Measurements from ENCODE around the gene SLCO3A1. TPM values are rescaled to one million over a fixed set of nuclear protein-coding genes. Genes with fewer than 3 reads are reported as not detected.
A peak's percentile ranks its signal among the peaks of the same experiment; 100 is the strongest.

Gene SLCO3A1
- total and polyA plus RNA-seq, 2 experiments from 2014 or later: 1.9 to 6.9 TPM

DNA sequence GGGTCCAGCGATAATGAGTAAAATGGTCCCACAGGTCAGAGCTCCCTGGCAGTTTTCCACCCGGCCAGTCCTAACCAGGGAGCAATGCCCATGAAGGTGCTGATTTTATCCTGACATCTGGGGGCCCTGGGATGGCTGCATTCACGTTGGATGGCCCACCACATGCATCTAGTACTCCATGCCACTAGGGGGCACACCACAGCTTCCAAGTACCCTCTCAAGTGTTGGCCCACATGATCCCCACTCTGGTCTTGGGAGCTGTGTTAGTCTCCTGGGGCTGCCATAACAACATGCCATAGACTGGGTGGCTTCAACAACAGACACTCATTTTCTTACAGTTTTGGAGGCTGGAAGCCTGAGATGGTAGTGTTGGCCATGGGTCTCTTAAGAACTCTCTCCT, 225.5 kb downstream of the SLCO3A1 start:
- TF ChIP-seq EZH2phosphoT487 (IDR thresholded peaks at IDR 0.05; ENCODE audit: insufficient read depth, low read depth) (no peak), EZH2 (IDR thresholded peaks at IDR 0.05; ENCODE audit: insufficient read depth, poor library complexity, severe bottlenecking) (no peak)
- Histone ChIP-seq H3K9me3 (ENCODE audit: low read depth) (no peaks in the 10 kb centered on the region), H3K4me3 (no peak overlapping the region), H2AFZ (no peak overlapping the region), H3K79me2 (ENCODE audit: insufficient read depth) (no peaks in the 10 kb centered on the region), H3K9ac (no peak overlapping the region), H3K36me3 (ENCODE audit: low read depth) (no peaks in the 10 kb centered on the region), H3K27ac (no peak overlapping the region), H3K4me1 (ENCODE audit: insufficient read depth) (0 out of 2 replicates have a peak, but pooled peaks cover 4% of the 10 kb centered on the region), H3K9me2 (ENCODE audit: insufficient read depth) (no peaks in the 10 kb centered on the region), H3K4me2 (ENCODE audit: unreplicated experiment) (no peak overlapping the region), H3K27me3 (replicated peaks; ENCODE audit: insufficient read depth) (no peaks in the 10 kb centered on the region), H3F3A (ENCODE audit: insufficient read depth) (no peaks in the 10 kb centered on the region), H4K20me1 (ENCODE audit: insufficient read depth) (no peaks in the 10 kb centered on the region)
- in situ Hi-C loops (cut with MboI): loop anchor here (10.0 to 25.0 kb wide), 3 partner anchors 214 to 774 kb away; no protein-coding TSS in a partner anchor
- 74 to 76% methylated on average over 3 of the region's 3 CpGs for WGBS, 2 experiments (ENCODE audit: low coverage in 1 of 2, low lambda C conversion rate in 2 of 2, missing lambda C conversion rate in 2 of 2)
- DNase-seq: peak; percentile 35

DNA sequence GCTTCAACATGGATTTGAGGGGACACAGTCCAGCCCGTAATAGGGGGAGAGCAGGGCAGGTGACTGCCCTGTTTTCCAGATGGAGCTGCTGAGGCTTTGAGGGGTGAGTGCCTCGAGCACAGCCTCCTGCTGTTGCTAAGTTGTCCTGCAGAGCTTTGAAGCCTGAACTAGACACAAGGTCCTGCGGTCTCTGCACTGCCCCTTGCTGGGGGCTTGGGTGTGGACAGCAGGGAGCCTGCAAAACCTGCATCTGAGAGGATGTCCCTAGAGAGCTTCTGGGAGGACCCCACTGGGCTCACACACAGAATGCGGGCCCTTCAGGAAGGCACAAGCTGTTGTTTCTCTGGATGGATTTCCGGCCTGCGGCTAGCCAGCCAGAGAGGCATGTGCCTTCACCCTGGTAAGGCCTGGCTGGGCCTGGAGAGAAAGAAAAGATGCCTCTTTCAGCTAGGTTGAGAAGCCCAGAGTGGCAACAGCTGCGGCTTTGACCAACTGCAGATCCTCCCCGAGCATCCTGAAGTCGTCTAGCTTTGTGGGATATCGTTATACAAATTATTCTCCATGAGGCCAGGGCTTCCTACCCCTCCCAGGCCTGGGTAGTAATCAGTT, 226.2 kb downstream of the SLCO3A1 start:
- TF ChIP-seq EZH2 (IDR thresholded peaks at IDR 0.05; ENCODE audit: insufficient read depth, poor library complexity, severe bottlenecking) (no peak), EZH2phosphoT487 (IDR thresholded peaks at IDR 0.05; ENCODE audit: insufficient read depth, low read depth) (no peak)
- in situ Hi-C loops (cut with MboI): loop anchor here (10.0 to 25.0 kb wide), 4 partner anchors 215 to 775 kb away; no protein-coding TSS in a partner anchor
- H3K9me3 ChIP-seq (ENCODE audit: low read depth): no peaks in the 10 kb centered on the region
- H3K9me2 ChIP-seq (ENCODE audit: insufficient read depth): no peaks in the 10 kb centered on the region
- no peak overlapping the region for H3K9ac ChIP-seq
- H3K4me3 ChIP-seq: no peak overlapping the region
- H3K36me3 ChIP-seq (ENCODE audit: low read depth): no peaks in the 10 kb centered on the region
- H4K20me1 ChIP-seq (ENCODE audit: insufficient read depth): no peaks in the 10 kb centered on the region
- no peaks in the 10 kb centered on the region for H3K27me3 ChIP-seq (replicated peaks; ENCODE audit: insufficient read depth)
- no peaks in the 10 kb centered on the region for H3K79me2 ChIP-seq (ENCODE audit: insufficient read depth)
- H3F3A ChIP-seq (ENCODE audit: insufficient read depth): no peaks in the 10 kb centered on the region
- H3K4me1 ChIP-seq (ENCODE audit: insufficient read depth): no peaks in the 10 kb centered on the region
- DNase-seq: no peak
- H3K27ac ChIP-seq: no peak overlapping the region
- no peak overlapping the region for H2AFZ ChIP-seq
- 89% methylated on average over 10 of the region's 10 CpGs for WGBS, 2 experiments (ENCODE audit: low coverage in 1 of 2, low lambda C conversion rate in 2 of 2, missing lambda C conversion rate in 2 of 2)
- no peak overlapping the region for H3K4me2 ChIP-seq (ENCODE audit: unreplicated experiment)

DNA sequence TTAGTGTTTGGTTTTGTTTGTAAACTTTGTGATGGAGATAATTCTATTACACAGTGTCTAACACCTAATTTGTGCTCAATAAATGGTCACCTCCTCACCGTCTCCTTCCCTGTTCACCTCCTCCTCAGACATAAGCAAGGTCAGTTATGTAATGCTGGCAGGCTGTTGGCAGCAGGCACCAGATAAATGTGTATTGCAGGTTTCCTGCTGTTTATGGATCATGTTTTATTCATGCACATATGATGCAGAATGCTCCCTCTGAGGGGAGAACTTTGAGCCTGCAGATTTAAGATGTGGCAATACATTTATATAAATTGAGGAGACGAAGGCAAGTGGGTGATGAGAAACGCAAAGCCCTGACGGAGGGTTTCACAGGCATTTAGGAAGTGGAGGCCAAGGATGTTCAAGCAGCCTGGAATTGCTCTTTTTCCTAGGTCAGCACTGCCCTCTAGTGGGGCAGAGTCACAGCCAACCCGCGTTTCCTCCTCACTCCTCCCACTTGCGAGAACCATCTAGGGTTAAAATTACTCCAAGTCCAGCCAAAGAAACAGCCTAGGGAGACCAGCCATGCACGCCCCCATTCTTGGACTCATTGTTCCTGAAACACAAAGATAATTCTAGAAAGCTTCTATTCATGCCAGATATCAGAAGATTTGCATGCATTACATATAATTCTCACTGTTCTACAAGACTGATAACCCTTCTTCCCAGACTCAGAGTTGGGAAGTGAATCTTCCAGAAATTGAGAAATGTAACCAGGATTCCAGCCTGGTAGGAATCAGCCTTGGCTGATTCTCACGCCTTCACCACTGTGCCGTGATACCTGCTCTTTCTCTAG, 228.7 kb downstream of the SLCO3A1 start:
- Histone ChIP-seq H3K9me3 (ENCODE audit: low read depth) (no peaks in the 10 kb centered on the region), H3F3A (ENCODE audit: insufficient read depth) (no peaks in the 10 kb centered on the region), H3K36me3 (ENCODE audit: low read depth) (no peaks in the 10 kb centered on the region), H3K4me1 (ENCODE audit: insufficient read depth) (no peaks in the 10 kb centered on the region), H3K27ac (no peak overlapping the region), H4K20me1 (ENCODE audit: insufficient read depth) (no peaks in the 10 kb centered on the region), H3K79me2 (ENCODE audit: insufficient read depth) (no peaks in the 10 kb centered on the region), H3K27me3 (replicated peaks; ENCODE audit: insufficient read depth) (no peaks in the 10 kb centered on the region), H3K4me3 (no peak overlapping the region), H3K4me2 (ENCODE audit: unreplicated experiment) (no peak overlapping the region), H3K9me2 (ENCODE audit: insufficient read depth) (no peaks in the 10 kb centered on the region), H2AFZ (no peak overlapping the region), H3K9ac (no peak overlapping the region)
- WGBS, 2 experiments (ENCODE audit: low coverage in 1 of 2, low lambda C conversion rate in 2 of 2, missing lambda C conversion rate in 2 of 2): 16 to 17% methylated on average over 10 of the region's 10 CpGs
- DNase-seq: peak; percentile 80
- in situ Hi-C loops (cut with MboI): loop anchor here (10.0 to 25.0 kb wide), 2 partner anchors 237 to 370 kb away; no protein-coding TSS in a partner anchor
- TF ChIP-seq EZH2phosphoT487 (IDR thresholded peaks at IDR 0.05; ENCODE audit: insufficient read depth, low read depth): no peak
- TF ChIP-seq EZH2 (IDR thresholded peaks at IDR 0.05; ENCODE audit: insufficient read depth, poor library complexity, severe bottlenecking): no peak

DNA sequence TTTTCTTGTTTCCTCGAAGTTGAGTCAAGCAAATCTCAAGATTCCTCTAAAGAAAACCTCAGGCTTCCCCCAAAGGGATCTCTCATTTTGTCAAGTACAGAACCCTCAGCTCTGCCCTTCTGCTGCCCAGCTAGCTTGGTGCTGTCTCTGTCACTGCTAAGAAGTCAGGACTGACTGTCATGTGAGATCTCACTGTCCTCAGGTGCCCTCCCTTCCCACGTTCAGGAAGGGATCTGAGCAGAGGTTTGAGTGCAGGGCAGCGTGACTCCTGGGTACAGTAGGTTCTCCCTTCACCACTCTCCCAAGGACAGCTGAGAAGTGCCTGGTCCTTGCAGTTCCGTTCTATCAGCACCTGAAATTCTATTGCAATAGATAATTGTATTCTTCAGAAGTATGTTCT, 229.7 kb downstream of the SLCO3A1 start:
- Histone ChIP-seq H3K79me2 (ENCODE audit: insufficient read depth) (no peaks in the 10 kb centered on the region), H3K27me3 (replicated peaks; ENCODE audit: insufficient read depth) (no peaks in the 10 kb centered on the region), H3K9ac (no peak overlapping the region), H3K4me3 (no peak overlapping the region), H4K20me1 (ENCODE audit: insufficient read depth) (no peaks in the 10 kb centered on the region), H3K4me2 (ENCODE audit: unreplicated experiment) (no peak overlapping the region), H3K9me2 (ENCODE audit: insufficient read depth) (no peaks in the 10 kb centered on the region), H3F3A (ENCODE audit: insufficient read depth) (no peaks in the 10 kb centered on the region), H3K36me3 (ENCODE audit: low read depth) (no peaks in the 10 kb centered on the region), H3K9me3 (ENCODE audit: low read depth) (no peaks in the 10 kb centered on the region), H3K27ac (no peak overlapping the region), H2AFZ (no peak overlapping the region), H3K4me1 (ENCODE audit: insufficient read depth) (no peaks in the 10 kb centered on the region)
- 69 to 71% methylated on average over 4 of the region's 4 CpGs for WGBS, 2 experiments (ENCODE audit: low coverage in 1 of 2, low lambda C conversion rate in 2 of 2, missing lambda C conversion rate in 2 of 2)
- no peak for DNase-seq
- TF ChIP-seq EZH2 (IDR thresholded peaks at IDR 0.05; ENCODE audit: insufficient read depth, poor library complexity, severe bottlenecking) (no peak), EZH2phosphoT487 (IDR thresholded peaks at IDR 0.05; ENCODE audit: insufficient read depth, low read depth) (no peak)
- in situ Hi-C loops (cut with MboI): loop anchor here (10.0 to 25.0 kb wide), 2 partner anchors 238 to 371 kb away; no protein-coding TSS in a partner anchor

All from GM23248 (cell line).